Activated naive CD8-positive, alpha-beta T cell treated with anti-CD3 and anti-CD28 coated beads, Interleukin-2, amount 10 ng/mL, durations not matched to agents 7 days and 5 days (primary cell): ENCODE measurements around the gene DSCAM. TPM values are rescaled to one million over a fixed set of nuclear protein-coding genes. Genes with fewer than 3 reads are reported as not detected.
"Not testable (repeated sequence)": the region's sequence is repeated elsewhere in the genome, so short reads cannot be mapped to it uniquely, and the experiment has no call there.

Experiments used
- ATAC-seq: fragments of 150-1000 bp; cut with Tn5 transposase; one replicate; pipeline ENCODE4 v1.10.0; 2021; ENCODE audit warnings: low read depth, moderate library complexity
- POLR2A ChIA-PET: fragments of 350-600 bp; sonication (Branson Sonifier 250); formaldehyde crosslinking; loops from one replicate; lab custom pipeline; 2021; ENCODE audit warnings: antibody characterized with exemption; lab: Charles Lee
- DNase-seq: peaks from one replicate; pipeline ENCODE4 v3.0.0; 2021
- H3K27ac Mint-ChIP-seq: one replicate; pipeline ENCODE4 v1.8.0; 2022; ENCODE audit warnings: mild to moderate bottlenecking, mixed read lengths
- H3K27me3 Mint-ChIP-seq: one replicate; pipeline ENCODE4 v1.8.0; 2022; ENCODE audit warnings: mild to moderate bottlenecking, moderate library complexity, mixed read lengths
- H3K36me3 Mint-ChIP-seq: one replicate; pipeline ENCODE4 v1.8.0; 2021; ENCODE audit warnings: mild to moderate bottlenecking, mixed read lengths
- H3K4me1 Mint-ChIP-seq: one replicate; pipeline ENCODE4 v1.8.0; 2021; ENCODE audit warnings: mixed read lengths
- H3K4me3 Mint-ChIP-seq: one replicate; pipeline ENCODE4 v1.8.0; 2022; ENCODE audit warnings: mild to moderate bottlenecking, moderate library complexity, mixed read lengths
- H3K9me3 Mint-ChIP-seq: one replicate; pipeline ENCODE4 v1.8.0; 2021; ENCODE audit warnings: mixed read lengths
- total RNA-seq, 2 experiments: library from RNA; stranded (reverse); gene quantifications; one replicate each; pipeline ENCODE4 v1.2.3, GENCODE V29; 2021

DSCAM gene
- total RNA-seq, 2 experiments from 2014 or later, result not detected

DNA sequence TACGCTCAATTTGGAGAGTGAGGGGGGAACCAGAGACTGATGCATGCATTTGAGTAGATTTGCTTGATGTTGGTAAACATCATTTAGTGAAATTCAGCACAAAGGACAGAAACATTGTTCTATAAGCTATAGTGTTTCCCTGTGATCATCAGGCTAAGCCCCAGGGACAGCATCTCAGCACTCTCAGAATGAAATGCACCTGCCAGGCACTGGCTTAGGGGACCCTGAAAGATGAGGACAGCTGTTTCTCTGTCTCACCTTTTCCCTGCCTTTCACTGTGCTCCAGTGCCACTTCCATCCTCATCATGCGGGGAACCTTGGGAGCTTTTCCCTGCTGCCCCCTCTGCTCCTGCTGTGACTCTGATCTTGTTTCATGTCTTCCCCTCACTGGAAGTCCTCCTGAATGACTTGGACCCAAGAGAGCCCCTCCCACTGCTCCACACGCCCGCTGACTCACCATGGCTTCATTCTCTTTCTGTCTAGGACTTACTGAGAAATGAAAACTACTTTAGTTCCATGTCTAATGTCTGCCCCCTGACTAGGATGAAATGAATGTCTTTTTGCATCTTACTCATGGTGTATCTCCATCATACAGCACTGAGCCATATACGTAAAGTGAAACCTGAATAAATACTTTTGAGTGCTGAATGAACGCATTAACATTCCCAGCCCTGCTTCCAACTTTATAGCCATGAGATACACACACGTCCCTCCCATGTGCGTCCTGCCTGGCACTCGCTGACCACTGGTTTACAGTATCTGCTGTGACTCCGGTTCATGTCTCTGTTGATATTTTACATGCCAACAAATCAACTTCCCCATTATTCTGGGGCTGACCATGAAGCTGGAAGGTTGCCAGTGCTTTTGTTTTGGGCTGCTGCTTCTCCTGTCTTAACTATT, 797.7 kb downstream of the DSCAM start:
- ATAC-seq, result no peak
- POLR2A ChIA-PET, result no interaction called here

GRCh38 chr21:40047993-40048730, 798.8 kb downstream of the DSCAM start:
- Mint-ChIP-seq H3K4me3 (no peak overlapping the region), H3K27ac (no peak overlapping the region)
- POLR2A ChIA-PET, result no interaction called here

More for the DNA sequence above, 797.7 kb downstream of the DSCAM start:
- no peak for DNase-seq
- Mint-ChIP-seq H3K36me3 (no peaks in the 10 kb centered on the region), H3K27me3 (no peaks in the 10 kb centered on the region), H3K9me3 (no peaks in the 10 kb centered on the region), H3K4me3 (no peak overlapping the region), H3K27ac (no peak overlapping the region), H3K4me1 (no peaks in the 10 kb centered on the region)

GRCh38 chr21:40047211-40047610, 799.7 kb downstream of the DSCAM start:
- H3K9me3 Mint-ChIP-seq, result no peaks in the 10 kb centered on the region
- no peak overlapping the region for H3K27ac Mint-ChIP-seq
- DNase-seq, result no peak
- POLR2A ChIA-PET, result no interaction called here
- H3K36me3 Mint-ChIP-seq, result no peaks in the 10 kb centered on the region
- H3K4me1 Mint-ChIP-seq, result no peaks in the 10 kb centered on the region
- no peak for ATAC-seq
- H3K4me3 Mint-ChIP-seq, result no peak overlapping the region
- H3K27me3 Mint-ChIP-seq, result no peaks in the 10 kb centered on the region

More at GRCh38 chr21:40047993-40048730, 798.8 kb downstream of the DSCAM start:
- Mint-ChIP-seq H3K27me3 (no peaks in the 10 kb centered on the region), H3K9me3 (no peaks in the 10 kb centered on the region), H3K4me1 (no peaks in the 10 kb centered on the region), H3K36me3 (no peaks in the 10 kb centered on the region)
- no peak for ATAC-seq
- DNase-seq, result no peak

DNA sequence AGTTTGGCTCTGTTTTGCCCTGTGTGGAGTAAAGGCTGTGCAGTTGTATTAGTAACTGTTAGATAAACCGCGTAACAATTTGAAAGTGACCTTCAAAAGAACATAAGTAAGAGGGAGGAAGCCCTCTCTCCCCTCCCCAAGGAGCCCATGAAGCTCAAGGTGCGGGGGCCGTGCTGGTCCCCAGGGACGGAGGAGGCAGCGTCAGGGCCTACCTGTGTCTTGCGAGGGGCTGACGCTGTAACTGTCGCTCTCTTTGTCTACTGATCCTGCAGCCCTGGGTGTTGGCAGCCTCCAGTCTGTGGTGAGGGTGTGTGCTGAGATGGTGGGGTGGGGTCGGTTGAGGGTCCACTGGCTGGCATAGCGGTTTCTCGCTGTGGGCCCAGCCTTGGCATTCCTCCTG, 803.1 kb downstream of the DSCAM start:
- Mint-ChIP-seq H3K9me3 (no peaks in the 10 kb centered on the region), H3K4me3 (no peak overlapping the region), H3K27me3 (no peaks in the 10 kb centered on the region), H3K27ac (no peak overlapping the region), H3K4me1 (no peaks in the 10 kb centered on the region), H3K36me3 (no peaks in the 10 kb centered on the region)
- POLR2A ChIA-PET, result no interaction called here
- ATAC-seq, result no peak
- no peak for DNase-seq

DNA sequence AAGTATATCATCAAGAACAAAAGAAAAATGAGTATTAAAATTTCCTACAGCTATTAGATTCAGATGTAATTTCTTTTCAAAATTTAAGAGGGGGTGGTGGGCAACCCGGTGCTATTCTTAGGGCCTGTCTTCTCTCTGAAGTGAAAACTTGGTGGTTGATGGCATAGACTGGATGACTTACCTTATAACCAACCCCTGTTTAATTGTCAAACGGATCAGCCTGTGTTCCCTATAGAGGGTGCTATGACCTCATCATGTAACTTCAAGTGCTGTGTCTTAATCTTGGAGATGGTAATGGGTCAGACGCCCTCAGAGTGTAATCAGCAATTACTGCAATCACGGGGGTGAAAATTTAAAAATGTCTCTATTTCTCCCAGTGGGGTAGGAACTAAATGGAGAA, 803.5 kb downstream of the DSCAM start:
- Mint-ChIP-seq H3K36me3 (no peaks in the 10 kb centered on the region), H3K4me3 (no peak overlapping the region), H3K9me3 (no peaks in the 10 kb centered on the region), H3K27ac (no peak overlapping the region), H3K27me3 (no peaks in the 10 kb centered on the region), H3K4me1 (no peaks in the 10 kb centered on the region)
- POLR2A ChIA-PET, result no interaction called here
- no peak for ATAC-seq
- DNase-seq, result no peak

DNA sequence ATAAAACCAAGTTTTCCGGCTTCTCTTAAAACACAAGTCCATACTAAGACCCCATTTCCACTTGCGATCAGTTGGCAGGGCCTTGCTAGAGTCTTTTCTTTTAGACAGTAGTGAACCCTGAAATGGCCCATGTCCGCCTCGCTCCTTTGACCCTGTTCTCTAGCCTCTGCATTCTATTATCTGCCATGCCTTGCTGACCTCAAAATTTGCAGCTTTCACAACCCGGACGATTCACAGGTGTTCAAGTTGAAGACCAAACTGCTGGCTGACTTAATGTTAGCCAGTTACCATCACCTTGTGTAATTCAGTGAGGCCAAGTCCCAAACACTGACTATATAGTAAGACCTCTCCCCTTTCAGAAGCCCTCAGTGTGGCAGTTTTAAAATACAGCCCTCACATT, 805.5 kb downstream of the DSCAM start:
- no peak for DNase-seq
- POLR2A ChIA-PET, result no interaction called here
- H3K27ac Mint-ChIP-seq, result no peak overlapping the region

GRCh38 chr21:40033156-40033782, 813.7 kb downstream of the DSCAM start:
- H3K4me1 Mint-ChIP-seq, H3K27me3 Mint-ChIP-seq, ATAC-seq, POLR2A ChIA-PET, DNase-seq, H3K36me3 Mint-ChIP-seq, H3K4me3 Mint-ChIP-seq, H3K27ac Mint-ChIP-seq: not testable (repeated sequence)
- H3K9me3 Mint-ChIP-seq, result peaks cover 15% of the 10 kb centered on the region

More for the DNA sequence above, 805.5 kb downstream of the DSCAM start:
- H3K4me3 Mint-ChIP-seq, result no peak overlapping the region
- H3K9me3 Mint-ChIP-seq, result no peaks in the 10 kb centered on the region
- no peaks in the 10 kb centered on the region for H3K36me3 Mint-ChIP-seq
- H3K4me1 Mint-ChIP-seq, result no peaks in the 10 kb centered on the region
- H3K27me3 Mint-ChIP-seq, result no peaks in the 10 kb centered on the region
- no peak for ATAC-seq

GRCh38 chr21:40029888-40030287, 817.1 kb downstream of the DSCAM start:
- Mint-ChIP-seq H3K9me3 (peaks cover 15% of the 10 kb centered on the region), H3K4me3 (no peak overlapping the region), H3K27ac (no peak overlapping the region), H3K4me1 (no peaks in the 10 kb centered on the region), H3K27me3 (no peaks in the 10 kb centered on the region), H3K36me3 (no peaks in the 10 kb centered on the region)
- POLR2A ChIA-PET, result no interaction called here
- DNase-seq, result no peak
- no peak for ATAC-seq

GRCh38 chr21:40028393-40028792, 818.6 kb downstream of the DSCAM start:
- H3K4me1 Mint-ChIP-seq, H3K27me3 Mint-ChIP-seq, H3K36me3 Mint-ChIP-seq, DNase-seq, ATAC-seq, POLR2A ChIA-PET, H3K27ac Mint-ChIP-seq, H3K4me3 Mint-ChIP-seq: not testable (repeated sequence)
- H3K9me3 Mint-ChIP-seq, result peaks cover 15% of the 10 kb centered on the region

DNA sequence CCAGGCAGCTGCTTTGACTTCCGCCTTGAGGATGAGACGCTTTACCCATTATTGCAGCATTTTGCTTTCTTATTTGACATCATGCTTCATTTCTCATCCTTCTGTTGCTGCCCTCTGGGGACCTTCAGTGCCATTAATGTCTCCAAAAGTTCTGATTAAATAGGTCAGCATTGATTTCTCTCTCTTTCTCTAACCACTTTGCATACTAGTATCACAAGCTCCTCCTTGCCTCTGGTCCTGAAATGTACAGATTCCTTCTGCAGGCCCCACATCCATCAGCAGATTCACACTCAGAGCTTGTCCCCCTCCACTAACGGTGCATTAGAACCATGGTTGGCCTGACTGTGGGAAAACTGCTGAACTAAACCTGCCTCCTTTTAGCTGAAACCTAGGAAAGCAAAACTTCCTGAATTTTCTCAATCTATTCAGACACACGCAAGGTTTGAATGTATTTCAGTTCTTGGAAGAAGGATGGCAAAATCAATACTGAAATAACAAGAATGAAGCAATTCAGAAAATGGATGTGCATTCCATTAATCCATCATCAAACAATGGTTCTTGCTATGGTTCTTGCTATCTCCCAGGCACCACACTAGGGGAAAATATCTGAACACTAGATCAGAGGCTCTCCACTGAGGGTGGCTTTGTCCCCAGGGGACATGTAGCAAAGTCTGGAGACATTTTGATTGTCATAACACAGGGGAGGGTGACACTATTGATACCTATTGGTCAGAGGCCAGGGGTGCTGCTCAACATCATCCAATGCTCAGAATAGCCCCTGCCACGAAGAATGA, 825.2 kb downstream of the DSCAM start:
- H3K27me3 Mint-ChIP-seq, result no peaks in the 10 kb centered on the region
- H3K27ac Mint-ChIP-seq, result no peak overlapping the region
- H3K4me3 Mint-ChIP-seq, result no peak overlapping the region
- POLR2A ChIA-PET, result no interaction called here
- H3K9me3 Mint-ChIP-seq, result peaks cover 9% of the 10 kb centered on the region
- DNase-seq (no peak), ATAC-seq (no peak)
- no peaks in the 10 kb centered on the region for H3K4me1 Mint-ChIP-seq
- H3K36me3 Mint-ChIP-seq, result no peaks in the 10 kb centered on the region

DNA sequence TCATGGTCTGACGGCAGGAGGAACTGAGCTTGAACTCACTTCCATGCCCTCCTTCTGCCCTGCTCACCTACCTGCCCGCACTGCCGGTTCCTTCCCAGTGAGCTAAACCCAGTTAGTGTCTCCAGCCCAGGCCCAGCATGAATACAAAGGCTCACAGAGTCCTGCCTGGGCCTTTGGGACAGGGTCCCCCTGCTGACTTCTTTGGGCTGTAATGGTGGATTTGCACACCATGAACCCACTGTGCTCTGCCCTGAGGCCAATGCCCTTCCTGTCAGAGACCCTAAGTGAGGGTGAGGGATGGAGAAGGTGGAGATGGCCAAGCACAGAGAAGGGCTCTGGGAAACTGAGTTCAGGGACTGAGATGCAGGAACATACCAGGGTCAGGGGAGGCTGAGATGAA, 826.3 kb downstream of the DSCAM start:
- Mint-ChIP-seq H3K4me3 (no peak overlapping the region), H3K27ac (no peak overlapping the region), H3K4me1 (no peaks in the 10 kb centered on the region), H3K27me3 (no peaks in the 10 kb centered on the region), H3K9me3 (peaks cover 13% of the 10 kb centered on the region), H3K36me3 (no peaks in the 10 kb centered on the region)
- no peak for ATAC-seq
- no peak for DNase-seq
- POLR2A ChIA-PET, result no interaction called here

DNA sequence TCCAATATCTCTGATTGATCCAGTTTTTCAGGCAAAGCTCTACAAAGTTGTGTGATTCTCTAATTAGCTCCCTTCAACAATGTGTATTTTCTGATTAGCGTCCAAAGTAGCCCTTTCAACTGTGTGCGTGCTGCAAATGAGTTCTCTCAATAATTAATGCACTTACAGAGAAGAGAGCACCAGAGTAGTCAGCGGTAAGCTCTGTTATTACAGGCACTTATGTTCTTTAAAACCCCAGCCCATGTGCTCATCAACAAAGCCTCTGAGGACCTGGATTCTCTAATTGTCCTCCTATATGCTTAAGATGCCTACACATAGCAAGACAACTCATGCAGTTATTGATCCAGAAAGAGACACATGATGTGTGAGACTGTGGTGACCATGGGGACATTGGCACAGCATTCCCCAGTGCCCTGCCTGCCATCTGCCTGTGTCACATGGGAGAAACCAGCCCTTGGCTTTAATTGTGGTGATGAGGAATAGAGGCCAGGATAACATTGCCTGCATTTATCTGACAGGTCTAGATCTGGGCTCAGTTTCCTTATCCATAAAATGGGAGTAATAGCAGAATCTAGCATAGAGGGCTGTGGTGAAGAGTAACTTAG, 828.0 kb downstream of the DSCAM start:
- Mint-ChIP-seq H3K9me3 (peaks cover 17% of the 10 kb centered on the region), H3K27ac (no peak overlapping the region), H3K4me1 (no peaks in the 10 kb centered on the region), H3K27me3 (no peaks in the 10 kb centered on the region), H3K4me3 (no peak overlapping the region), H3K36me3 (no peaks in the 10 kb centered on the region)
- POLR2A ChIA-PET, result no interaction called here
- ATAC-seq (no peak), DNase-seq (no peak)

GRCh38 chr21:40016667-40017066, 830.3 kb downstream of the DSCAM start:
- POLR2A ChIA-PET, result no interaction called here
- Mint-ChIP-seq H3K4me3 (no peak overlapping the region), H3K27ac (no peak overlapping the region), H3K4me1 (no peaks in the 10 kb centered on the region), H3K9me3 (peaks cover 17% of the 10 kb centered on the region), H3K27me3 (no peaks in the 10 kb centered on the region), H3K36me3 (no peaks in the 10 kb centered on the region)
- no peak for DNase-seq
- no peak for ATAC-seq
